ENCODE data around the gene OCA2. TPM values are rescaled to one million over a fixed set of nuclear protein-coding genes. Genes with fewer than 3 reads are reported as not detected.

Gene OCA2
- total RNA-seq, 2 donors from 2014 or later: 0.31 TPM; not detected in 1

DNA sequence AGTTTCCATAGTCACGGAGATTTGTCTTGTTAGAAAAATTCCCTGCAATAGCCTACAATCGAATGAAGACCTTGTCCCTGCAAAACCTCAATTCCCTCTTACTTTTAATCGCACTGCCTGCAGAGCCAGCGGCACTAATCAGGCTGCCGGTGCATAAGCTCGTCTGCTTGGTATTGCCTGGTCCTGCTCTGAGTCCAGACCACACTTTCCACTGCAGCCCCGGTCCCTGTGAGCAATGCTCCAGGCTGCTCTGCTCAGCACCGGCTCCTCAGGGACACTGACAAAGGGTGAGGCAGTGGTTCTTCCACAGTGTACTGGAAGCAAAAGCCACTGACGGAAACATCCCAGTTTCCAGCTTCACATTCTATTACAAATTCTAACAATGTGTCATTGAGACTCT is 164.3 kb downstream of the OCA2 start:
- no peak for DNase-seq (ENCODE audit: low spot score)
- no peaks in the 10 kb centered on the region for H3K36me3 ChIP-seq
- TF ChIP-seq, protein P1, sequence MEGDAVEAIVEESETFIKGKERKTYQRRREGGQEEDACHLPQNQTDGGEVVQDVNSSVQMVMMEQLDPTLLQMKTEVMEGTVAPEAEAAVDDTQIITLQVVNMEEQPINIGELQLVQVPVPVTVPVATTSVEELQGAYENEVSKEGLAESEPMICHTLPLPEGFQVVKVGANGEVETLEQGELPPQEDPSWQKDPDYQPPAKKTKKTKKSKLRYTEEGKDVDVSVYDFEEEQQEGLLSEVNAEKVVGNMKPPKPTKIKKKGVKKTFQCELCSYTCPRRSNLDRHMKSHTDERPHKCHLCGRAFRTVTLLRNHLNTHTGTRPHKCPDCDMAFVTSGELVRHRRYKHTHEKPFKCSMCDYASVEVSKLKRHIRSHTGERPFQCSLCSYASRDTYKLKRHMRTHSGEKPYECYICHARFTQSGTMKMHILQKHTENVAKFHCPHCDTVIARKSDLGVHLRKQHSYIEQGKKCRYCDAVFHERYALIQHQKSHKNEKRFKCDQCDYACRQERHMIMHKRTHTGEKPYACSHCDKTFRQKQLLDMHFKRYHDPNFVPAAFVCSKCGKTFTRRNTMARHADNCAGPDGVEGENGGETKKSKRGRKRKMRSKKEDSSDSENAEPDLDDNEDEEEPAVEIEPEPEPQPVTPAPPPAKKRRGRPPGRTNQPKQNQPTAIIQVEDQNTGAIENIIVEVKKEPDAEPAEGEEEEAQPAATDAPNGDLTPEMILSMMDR (IDR thresholded peaks at IDR 0.05): no peak
- H3K4me3 ChIP-seq: no peak overlapping the region
- H3K4me1 ChIP-seq: no peaks in the 10 kb centered on the region
- H3K9me3 ChIP-seq: peaks cover 7 to 24% of the 10 kb centered on the region in 2 donors
- H3K27ac ChIP-seq: no peak overlapping the region
- H3K27me3 ChIP-seq: no peaks in the 10 kb centered on the region

DNA sequence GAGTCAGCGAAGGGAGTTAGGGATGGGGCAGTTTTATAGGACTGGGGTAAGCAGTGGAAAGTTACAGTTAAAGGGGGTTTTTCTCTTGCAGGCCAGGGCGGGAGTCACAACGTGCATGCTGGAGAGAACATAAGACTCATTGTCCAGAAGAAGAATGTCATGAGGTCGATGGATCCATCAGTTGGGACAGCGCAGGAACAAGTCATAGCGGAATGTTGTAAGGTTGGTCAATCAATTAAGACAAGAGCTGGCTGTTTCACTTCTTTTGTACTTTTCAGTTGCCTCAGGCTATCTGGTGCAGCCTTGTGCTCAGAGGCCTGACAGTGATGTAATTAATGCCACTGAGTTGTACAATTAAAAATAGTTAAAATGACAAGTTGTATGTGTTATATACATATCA is 165.6 kb downstream of the OCA2 start:
- H3K27ac ChIP-seq: no peak overlapping the region
- H3K4me3 ChIP-seq: no peak overlapping the region
- no peak for DNase-seq (ENCODE audit: low spot score)
- TF ChIP-seq, protein P1 (IDR thresholded peaks at IDR 0.05): no peak
- no peaks in the 10 kb centered on the region for H3K36me3 ChIP-seq
- no peaks in the 10 kb centered on the region for H3K27me3 ChIP-seq
- H3K4me1 ChIP-seq: no peaks in the 10 kb centered on the region
- peaks cover 7 to 24% of the 10 kb centered on the region in 2 donors for H3K9me3 ChIP-seq

DNA sequence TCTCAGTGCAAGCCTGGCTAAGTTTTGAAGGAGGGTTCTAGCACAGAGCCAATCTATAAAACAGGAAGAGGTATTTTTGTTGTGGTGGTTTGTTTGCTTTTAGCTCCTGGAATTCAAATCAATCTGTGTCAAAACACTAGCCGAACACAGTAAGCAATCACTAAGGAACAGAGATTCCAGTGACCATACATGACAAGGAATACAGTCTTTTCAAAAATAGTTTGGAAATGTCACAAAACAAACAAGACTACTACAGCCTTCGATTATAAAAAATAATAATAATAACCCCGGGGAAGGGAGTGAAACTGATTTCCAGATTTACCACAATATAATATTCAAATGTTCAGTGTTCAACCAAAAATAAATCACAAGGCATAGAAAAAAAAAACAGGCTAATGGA is 166.5 kb downstream of the OCA2 start:
- Histone ChIP-seq H3K4me1 (no peaks in the 10 kb centered on the region), H3K27me3 (no peaks in the 10 kb centered on the region), H3K9me3 (peaks cover 7 to 24% of the 10 kb centered on the region in 2 donors), H3K36me3 (no peaks in the 10 kb centered on the region), H3K4me3 (no peak overlapping the region), H3K27ac (no peak overlapping the region)
- no peak for DNase-seq (ENCODE audit: low spot score)
- TF ChIP-seq, protein P1 (IDR thresholded peaks at IDR 0.05): no peak

DNA sequence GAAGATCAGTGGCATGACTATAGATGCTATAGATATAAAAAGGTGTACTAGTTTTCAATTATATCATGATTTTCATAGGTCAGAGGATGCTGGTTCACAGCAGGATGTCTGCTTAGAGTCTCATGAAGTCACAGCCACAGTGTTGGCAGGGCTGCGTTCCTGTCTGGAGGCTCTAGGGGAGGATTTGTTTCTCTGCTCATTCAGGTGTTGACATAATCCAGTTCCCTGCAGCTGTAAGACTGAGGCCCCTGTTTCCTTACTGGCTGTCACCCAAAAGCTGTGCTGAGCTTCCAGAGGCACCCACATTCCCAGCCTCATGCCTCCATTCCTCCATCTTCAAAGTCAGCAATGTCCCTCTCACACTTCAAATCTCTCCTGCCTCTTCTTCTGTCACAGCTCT is 170.7 kb downstream of the OCA2 start:
- H3K27ac ChIP-seq: no peak overlapping the region
- no peaks in the 10 kb centered on the region for H3K36me3 ChIP-seq
- TF ChIP-seq, protein P1 (IDR thresholded peaks at IDR 0.05): no peak
- no peaks in the 10 kb centered on the region for H3K27me3 ChIP-seq
- peaks cover 7 to 23% of the 10 kb centered on the region in 2 donors for H3K9me3 ChIP-seq
- H3K4me3 ChIP-seq: no peak overlapping the region
- no peaks in the 10 kb centered on the region for H3K4me1 ChIP-seq
- DNase-seq (ENCODE audit: low spot score): no peak

DNA sequence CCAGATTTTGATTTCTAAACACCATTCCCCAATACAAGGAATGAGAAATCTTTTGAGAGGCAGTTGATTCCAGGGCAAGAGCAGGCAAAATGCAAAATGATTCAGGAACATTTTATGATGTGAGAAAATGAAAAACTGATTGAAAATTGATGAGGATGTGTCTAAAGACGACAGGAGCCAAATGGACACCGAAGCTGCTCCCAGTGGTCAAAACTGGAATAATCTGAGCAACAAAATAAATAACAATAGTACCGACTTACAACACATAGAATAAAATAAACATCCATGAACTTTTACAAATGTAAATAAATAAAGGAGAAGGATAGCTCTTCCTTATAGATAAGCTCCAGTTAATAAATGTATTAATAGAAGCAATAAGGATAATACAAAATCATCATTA is 186.8 kb downstream of the OCA2 start:
- Histone ChIP-seq H3K27me3 (no peaks in the 10 kb centered on the region), H3K27ac (no peak overlapping the region), H3K4me3 (no peak overlapping the region), H3K4me1 (no peaks in the 10 kb centered on the region), H3K36me3 (no peaks in the 10 kb centered on the region), H3K9me3 (no peaks in the 10 kb centered on the region)
- TF ChIP-seq, protein P1 (IDR thresholded peaks at IDR 0.05): no peak
- no peak for DNase-seq (ENCODE audit: low spot score)

DNA sequence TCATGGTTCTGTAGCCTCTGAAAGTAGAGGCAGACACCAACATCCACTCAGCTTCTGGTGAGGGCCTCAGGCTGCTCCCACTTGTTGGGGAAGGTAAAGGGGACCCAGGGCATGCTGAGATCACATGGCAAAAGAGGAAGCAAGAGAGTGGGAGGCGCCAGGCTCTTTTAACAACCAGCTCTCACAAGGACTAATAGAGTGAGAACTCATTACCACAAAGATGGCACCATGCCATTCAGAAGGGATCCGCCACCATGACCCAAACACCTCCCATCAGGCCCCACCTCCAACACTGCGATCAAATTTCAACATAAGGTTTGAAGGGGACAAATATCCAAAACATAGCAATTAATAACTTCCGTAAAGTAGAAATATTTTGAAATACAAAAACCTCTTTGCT is 192.3 kb downstream of the OCA2 start:
- no peaks in the 10 kb centered on the region for H3K4me1 ChIP-seq
- no peaks in the 10 kb centered on the region for H3K36me3 ChIP-seq
- DNase-seq (ENCODE audit: low spot score): no peak
- H3K4me3 ChIP-seq: no peak overlapping the region
- H3K9me3 ChIP-seq: no peaks in the 10 kb centered on the region
- no peak overlapping the region for H3K27ac ChIP-seq
- no peaks in the 10 kb centered on the region for H3K27me3 ChIP-seq
- TF ChIP-seq, protein P1 (IDR thresholded peaks at IDR 0.05): no peak

Measured in right atrium auricular region (tissue), 2 donors.